Measurements from ENCODE around the gene TBL1X. TPM values are rescaled to one million over a fixed set of nuclear protein-coding genes. Genes with fewer than 3 reads are reported as not detected.

Gene TBL1X
- total RNA-seq, 1 donor from 2014 or later: 26.4 TPM

DNA sequence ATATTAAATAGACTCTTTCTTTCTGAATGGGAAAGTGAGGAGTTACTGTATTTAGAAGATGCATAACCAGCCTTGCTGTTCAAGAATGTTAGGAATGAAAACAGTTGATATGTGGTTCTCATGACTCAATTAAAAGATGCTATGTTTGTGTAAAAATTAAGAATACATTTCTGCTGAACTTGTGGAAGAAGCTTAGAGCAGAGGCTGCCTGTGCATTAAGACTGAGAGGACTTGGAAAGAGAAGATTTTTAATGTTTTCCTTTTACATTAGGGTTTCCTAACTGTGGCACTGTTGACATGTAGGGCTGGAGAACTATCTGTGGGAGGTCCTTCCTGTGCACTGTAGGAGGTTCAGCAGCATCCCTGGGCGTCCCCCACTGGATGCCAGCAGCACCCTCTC lies 163.1 kb downstream of the TBL1X start:
- peak; percentile 35 for DNase-seq (ENCODE audit: low read depth)
- Mint-ChIP-seq H3K9me3 (ENCODE audit: unreplicated experiment) (no peaks in the 10 kb centered on the region), H3K4me1 (ENCODE audit: low read depth, unreplicated experiment) (peaks cover 16% of the 10 kb centered on the region), H3K36me3 (ENCODE audit: low read depth, unreplicated experiment) (no peaks in the 10 kb centered on the region), H3K27me3 (ENCODE audit: low read depth, unreplicated experiment) (no peaks in the 10 kb centered on the region), H3K4me3 (ENCODE audit: unreplicated experiment) (no peak overlapping the region), H3K27ac (ENCODE audit: unreplicated experiment) (no peak overlapping the region)
- TF ChIP-seq EZH2 (IDR thresholded peaks at IDR 0.05; ENCODE audit: insufficient read depth, low read length): no peak
- TF ChIP-seq, protein P1, sequence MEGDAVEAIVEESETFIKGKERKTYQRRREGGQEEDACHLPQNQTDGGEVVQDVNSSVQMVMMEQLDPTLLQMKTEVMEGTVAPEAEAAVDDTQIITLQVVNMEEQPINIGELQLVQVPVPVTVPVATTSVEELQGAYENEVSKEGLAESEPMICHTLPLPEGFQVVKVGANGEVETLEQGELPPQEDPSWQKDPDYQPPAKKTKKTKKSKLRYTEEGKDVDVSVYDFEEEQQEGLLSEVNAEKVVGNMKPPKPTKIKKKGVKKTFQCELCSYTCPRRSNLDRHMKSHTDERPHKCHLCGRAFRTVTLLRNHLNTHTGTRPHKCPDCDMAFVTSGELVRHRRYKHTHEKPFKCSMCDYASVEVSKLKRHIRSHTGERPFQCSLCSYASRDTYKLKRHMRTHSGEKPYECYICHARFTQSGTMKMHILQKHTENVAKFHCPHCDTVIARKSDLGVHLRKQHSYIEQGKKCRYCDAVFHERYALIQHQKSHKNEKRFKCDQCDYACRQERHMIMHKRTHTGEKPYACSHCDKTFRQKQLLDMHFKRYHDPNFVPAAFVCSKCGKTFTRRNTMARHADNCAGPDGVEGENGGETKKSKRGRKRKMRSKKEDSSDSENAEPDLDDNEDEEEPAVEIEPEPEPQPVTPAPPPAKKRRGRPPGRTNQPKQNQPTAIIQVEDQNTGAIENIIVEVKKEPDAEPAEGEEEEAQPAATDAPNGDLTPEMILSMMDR (IDR thresholded peaks at IDR 0.05; ENCODE audit: insufficient read depth, low read depth, low read length): no peak
- Histone ChIP-seq H3K4me3 (ENCODE audit: insufficient read depth, low read depth, low read length) (no peak overlapping the region), H3K27ac (ENCODE audit: low read depth, low read length) (no peak overlapping the region), H3K9ac (ENCODE audit: low read length) (no peak overlapping the region), H2AFZ (ENCODE audit: low read depth, low read length) (no peak overlapping the region), H3K4me1 (ENCODE audit: insufficient read depth, low read length) (no peaks in the 10 kb centered on the region), H3K79me2 (ENCODE audit: insufficient read depth, low read length) (no peaks in the 10 kb centered on the region), H4K20me1 (ENCODE audit: insufficient read depth, low read length) (no peaks in the 10 kb centered on the region), H3K4me2 (ENCODE audit: low read length) (no peak overlapping the region), H3K27me3 (ENCODE audit: insufficient read depth, low read length) (no peaks in the 10 kb centered on the region), H3K9me3 (ENCODE audit: insufficient read depth, low read depth, low read length) (no peaks in the 10 kb centered on the region), H3K36me3 (ENCODE audit: insufficient read depth, low read length) (no peaks in the 10 kb centered on the region)
- peak; percentile 86 for FAIRE-seq

DNA sequence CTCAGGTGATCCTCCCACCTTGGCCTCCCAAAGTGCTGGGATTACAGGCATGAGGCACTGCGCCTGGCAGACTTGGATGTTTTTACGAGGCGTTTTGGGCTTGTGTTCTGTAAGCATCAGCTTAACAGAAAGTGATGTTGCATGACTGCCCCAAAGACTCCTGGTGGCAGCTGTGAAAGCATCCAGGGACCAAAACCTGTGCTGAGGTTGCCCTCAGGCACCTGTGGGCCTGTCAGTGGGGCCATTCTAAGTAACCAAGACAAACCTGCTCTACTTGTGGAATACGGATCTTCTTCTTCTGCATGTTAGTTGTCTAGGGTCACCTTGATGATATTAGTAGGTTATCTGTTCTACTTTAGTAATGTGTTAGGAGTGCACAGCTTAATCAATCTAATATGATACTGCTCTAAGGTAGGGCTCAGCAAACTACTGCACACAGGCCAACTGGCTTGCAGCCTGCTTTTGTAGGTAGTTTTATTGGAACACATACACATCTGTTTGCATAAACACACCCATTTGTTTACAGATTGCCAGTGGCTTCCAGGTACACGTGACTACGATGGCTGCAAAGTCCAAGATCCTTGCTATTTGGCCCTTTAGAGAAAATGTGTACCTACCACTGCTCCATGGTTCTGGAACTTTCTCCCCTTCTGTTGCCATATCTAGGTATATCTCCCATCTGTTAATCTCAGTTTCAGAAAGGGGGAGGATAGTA lies 164.1 kb downstream of the TBL1X start:
- no peaks in the 10 kb centered on the region for H3K36me3 ChIP-seq (ENCODE audit: insufficient read depth, low read length)
- H2AFZ ChIP-seq (ENCODE audit: low read depth, low read length): no peak overlapping the region
- Mint-ChIP-seq H3K9me3 (ENCODE audit: unreplicated experiment) (no peaks in the 10 kb centered on the region), H3K4me1 (ENCODE audit: low read depth, unreplicated experiment) (peaks cover 16% of the 10 kb centered on the region), H3K27ac (ENCODE audit: unreplicated experiment) (no peak overlapping the region), H3K4me3 (ENCODE audit: unreplicated experiment) (no peak overlapping the region), H3K27me3 (ENCODE audit: low read depth, unreplicated experiment) (no peaks in the 10 kb centered on the region), H3K36me3 (ENCODE audit: low read depth, unreplicated experiment) (no peaks in the 10 kb centered on the region)
- no peak overlapping the region for H3K4me2 ChIP-seq (ENCODE audit: low read length)
- no peak for TF ChIP-seq EZH2 (IDR thresholded peaks at IDR 0.05; ENCODE audit: insufficient read depth, low read length)
- TF ChIP-seq, protein P1 (IDR thresholded peaks at IDR 0.05; ENCODE audit: insufficient read depth, low read depth, low read length): no peak
- H3K4me3 ChIP-seq (ENCODE audit: insufficient read depth, low read depth, low read length): no peak overlapping the region
- H3K79me2 ChIP-seq (ENCODE audit: insufficient read depth, low read length): no peaks in the 10 kb centered on the region
- H3K4me1 ChIP-seq (ENCODE audit: insufficient read depth, low read length): no peaks in the 10 kb centered on the region
- DNase-seq (ENCODE audit: low read depth) (no peak), FAIRE-seq (no peak)
- H3K27me3 ChIP-seq (ENCODE audit: insufficient read depth, low read length): no peaks in the 10 kb centered on the region
- H3K9ac ChIP-seq (ENCODE audit: low read length): no peak overlapping the region
- H4K20me1 ChIP-seq (ENCODE audit: insufficient read depth, low read length): no peaks in the 10 kb centered on the region
- no peaks in the 10 kb centered on the region for H3K9me3 ChIP-seq (ENCODE audit: insufficient read depth, low read depth, low read length)
- no peak overlapping the region for H3K27ac ChIP-seq (ENCODE audit: low read depth, low read length)

DNA sequence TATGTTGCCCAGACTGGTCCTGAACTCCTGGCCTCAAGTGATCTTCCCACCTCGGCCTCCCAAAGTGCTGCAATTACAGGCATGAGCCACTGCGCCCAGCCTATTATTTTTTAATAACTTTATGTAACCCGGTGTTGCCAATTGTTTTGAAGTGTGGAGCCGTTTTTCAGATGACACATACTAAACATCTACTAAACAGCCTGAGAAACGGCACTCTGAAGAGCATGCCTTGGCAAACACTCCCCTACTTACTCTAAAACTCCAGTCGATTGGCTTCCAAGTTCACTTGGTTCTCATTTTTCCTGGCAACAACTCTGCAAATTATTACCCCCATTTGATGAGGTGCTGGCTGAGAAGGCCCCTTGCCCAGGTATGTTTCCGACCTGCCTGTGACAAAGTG lies 169.7 kb downstream of the TBL1X start:
- peak; percentile 34 for FAIRE-seq
- Mint-ChIP-seq H3K27me3 (ENCODE audit: low read depth, unreplicated experiment) (no peaks in the 10 kb centered on the region), H3K27ac (ENCODE audit: unreplicated experiment) (no peak overlapping the region)

More for the DNA sequence above, 169.7 kb downstream of the TBL1X start:
- no peaks in the 10 kb centered on the region for H4K20me1 ChIP-seq (ENCODE audit: insufficient read depth, low read length)
- TF ChIP-seq, protein P1 (IDR thresholded peaks at IDR 0.05; ENCODE audit: insufficient read depth, low read depth, low read length): no peak
- TF ChIP-seq EZH2 (IDR thresholded peaks at IDR 0.05; ENCODE audit: insufficient read depth, low read length): no peak
- no peak overlapping the region for H3K27ac ChIP-seq (ENCODE audit: low read depth, low read length)
- H3K79me2 ChIP-seq (ENCODE audit: insufficient read depth, low read length): no peaks in the 10 kb centered on the region
- H3K36me3 ChIP-seq (ENCODE audit: insufficient read depth, low read length): no peaks in the 10 kb centered on the region
- H3K9me3 Mint-ChIP-seq (ENCODE audit: unreplicated experiment): no peaks in the 10 kb centered on the region
- H2AFZ ChIP-seq (ENCODE audit: low read depth, low read length): no peak overlapping the region
- no peak overlapping the region for H3K4me2 ChIP-seq (ENCODE audit: low read length)
- H3K4me3 ChIP-seq (ENCODE audit: insufficient read depth, low read depth, low read length): no peak overlapping the region
- no peak overlapping the region for H3K9ac ChIP-seq (ENCODE audit: low read length)
- no peaks in the 10 kb centered on the region for H3K4me1 ChIP-seq (ENCODE audit: insufficient read depth, low read length)
- H3K27me3 ChIP-seq (ENCODE audit: insufficient read depth, low read length): no peaks in the 10 kb centered on the region
- H3K9me3 ChIP-seq (ENCODE audit: insufficient read depth, low read depth, low read length): no peaks in the 10 kb centered on the region
- peaks cover 6% of the 10 kb centered on the region for H3K4me1 Mint-ChIP-seq (ENCODE audit: low read depth, unreplicated experiment)
- DNase-seq (ENCODE audit: low read depth): no peak
- no peaks in the 10 kb centered on the region for H3K36me3 Mint-ChIP-seq (ENCODE audit: low read depth, unreplicated experiment)
- no peak overlapping the region for H3K4me3 Mint-ChIP-seq (ENCODE audit: unreplicated experiment)

Measured in astrocyte (in vitro differentiated cells and primary cell).